HG02678 (cell line): ENCODE measurements around the gene FAM221B.

ENCODE experiments used
- ATAC-seq: cut with Tn5 transposase; IDR thresholded peaks from one replicate; pipeline ENCODE4 v1.9.1; 2021; ENCODE audit warnings: mild to moderate bottlenecking, moderate library complexity; ENCODE audit not compliant: unreplicated experiment

FAM221B gene

DNA sequence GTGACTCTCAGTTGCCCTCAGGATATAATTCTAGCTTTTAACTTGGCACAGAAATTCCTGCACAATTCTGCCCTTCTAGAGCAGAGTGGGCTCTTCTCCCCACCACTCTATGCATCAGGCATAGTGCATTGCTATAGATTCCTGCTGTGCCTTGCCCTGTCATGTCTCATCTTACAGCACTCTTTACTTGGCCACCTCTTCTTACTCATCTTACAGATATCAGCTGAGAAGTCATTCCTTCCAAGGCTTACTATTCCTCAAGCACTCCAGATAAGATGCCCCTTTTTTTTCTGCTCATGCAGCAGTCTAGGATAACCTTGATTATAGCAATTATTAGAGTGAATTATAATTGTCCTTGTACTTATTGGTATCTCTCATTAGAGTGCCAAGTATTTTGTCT is 5.6 kb downstream of the FAM221B start:
- ATAC-seq, result no peak

GRCh38 chr9:35820076-35820475 is 8.5 kb downstream of the FAM221B start:
- no peak for ATAC-seq

DNA sequence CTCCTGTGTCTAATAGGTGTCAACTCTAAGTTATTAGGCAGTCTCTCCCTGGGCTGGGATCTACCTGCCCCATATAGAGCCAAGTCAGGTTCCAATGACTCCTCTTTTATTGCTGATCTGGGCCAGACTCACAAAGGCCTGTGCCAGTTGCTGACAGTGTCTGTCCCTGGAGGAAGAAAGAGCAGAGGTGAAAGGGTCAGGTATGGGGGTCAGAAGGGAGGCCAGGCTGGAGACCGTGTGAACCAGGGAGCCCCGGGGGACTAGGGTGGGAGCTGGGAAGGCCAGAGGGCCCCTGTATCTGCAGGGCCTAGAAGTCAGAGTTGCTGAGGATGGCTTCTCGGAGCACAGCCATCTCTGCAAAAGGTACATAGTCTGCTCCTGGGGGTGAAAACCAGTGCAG is 10.2 kb downstream of the FAM221B start:
- no peak for ATAC-seq

DNA sequence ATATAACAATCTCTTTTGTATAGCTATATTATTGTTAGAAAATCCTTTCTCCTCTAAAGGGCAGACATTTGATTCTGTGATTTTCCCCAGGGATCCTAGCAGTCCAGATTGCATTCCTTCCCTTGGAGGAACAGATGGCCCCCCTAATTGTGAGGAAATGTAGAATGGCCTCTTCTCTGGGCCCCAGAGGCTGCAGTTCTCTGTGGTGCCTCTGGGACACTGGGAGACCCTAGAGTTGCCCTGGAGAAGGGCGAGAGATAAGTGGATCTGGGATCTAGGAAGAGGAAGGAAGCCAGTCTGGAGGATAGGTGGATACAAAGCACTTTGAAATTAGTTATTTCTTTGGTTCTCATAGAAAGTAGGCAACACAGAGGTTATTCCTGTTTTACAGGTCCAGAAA is 11.8 kb downstream of the FAM221B start:
- ATAC-seq, result no peak

GRCh38 chr9:35814841-35815543 is 13.5 kb downstream of the FAM221B start, which contains the start of gene HINT2:
HINT2 (minus strand) TSS chr9:35815042; CDS start chr9:35814979, 63 bp downstream.
- peak; percentile 78 for ATAC-seq

GRCh38 chr9:35814106-35814840 is 14.3 kb downstream of the FAM221B start:
- ATAC-seq, result peak; percentile 17

GRCh38 chr9:35813434-35814105 is 15.0 kb downstream of the FAM221B start:
- ATAC-seq, result no peak

DNA sequence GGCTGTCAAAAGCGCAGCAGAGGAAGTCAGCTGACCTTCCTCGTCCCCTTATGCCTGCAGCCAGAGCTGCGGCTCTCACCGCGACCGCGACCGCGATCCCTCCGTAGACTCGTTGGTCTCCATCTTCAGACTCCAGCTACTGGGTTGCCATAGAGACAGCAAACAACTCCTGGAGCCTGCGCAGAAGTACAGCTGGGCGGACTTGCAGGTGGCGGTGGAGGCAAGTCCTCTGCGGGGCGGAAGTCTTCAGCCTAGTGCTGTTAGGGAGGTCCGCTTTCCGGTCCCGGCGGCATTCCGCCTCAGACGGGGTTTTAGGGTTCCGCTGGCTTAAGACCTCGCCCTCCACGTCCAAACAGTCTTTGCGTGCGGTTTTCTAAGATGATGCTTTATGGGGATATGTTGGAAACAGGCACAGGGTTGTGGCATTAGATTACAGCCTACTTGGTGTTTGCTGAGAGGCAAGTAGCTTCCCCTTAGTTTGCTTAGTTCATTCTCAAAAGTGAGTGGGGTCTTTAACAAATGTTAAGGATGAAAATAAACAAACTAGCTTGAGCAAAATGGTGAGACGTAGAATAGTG is 16.4 kb downstream of the FAM221B start, which contains the start of gene SPAG8:
TSS of gene SPAG8 (minus strand) at position 238 of the 578 bp plus-strand sequence. CDS start at position 123, 115 bp downstream.
- ATAC-seq, result peak; percentile 62

- no peak for ATAC-seq
Observed at GRCh38 chr9:35811381-35812024, 17.0 kb downstream of the FAM221B start.

DNA sequence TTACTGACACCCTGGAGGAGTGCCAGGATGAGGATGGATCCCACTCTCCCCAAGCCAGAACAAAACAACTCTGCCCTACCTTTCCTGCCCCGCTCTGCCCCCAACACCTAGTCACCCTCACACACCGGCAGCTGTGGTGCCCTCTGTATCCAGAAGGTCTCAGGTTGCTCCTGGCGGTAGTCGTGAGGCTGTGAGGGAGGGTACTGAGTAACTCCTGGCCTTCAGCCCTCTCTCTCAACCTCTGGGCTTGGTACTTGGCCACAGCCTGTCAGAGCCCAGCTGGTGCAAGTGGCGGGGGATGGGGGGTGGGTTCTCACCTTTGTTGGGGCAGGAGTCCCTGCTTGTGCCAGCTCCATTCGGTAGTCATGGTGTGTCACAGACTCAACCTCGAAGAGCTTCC is 18.4 kb downstream of the FAM221B start:
- ATAC-seq, result no peak

DNA sequence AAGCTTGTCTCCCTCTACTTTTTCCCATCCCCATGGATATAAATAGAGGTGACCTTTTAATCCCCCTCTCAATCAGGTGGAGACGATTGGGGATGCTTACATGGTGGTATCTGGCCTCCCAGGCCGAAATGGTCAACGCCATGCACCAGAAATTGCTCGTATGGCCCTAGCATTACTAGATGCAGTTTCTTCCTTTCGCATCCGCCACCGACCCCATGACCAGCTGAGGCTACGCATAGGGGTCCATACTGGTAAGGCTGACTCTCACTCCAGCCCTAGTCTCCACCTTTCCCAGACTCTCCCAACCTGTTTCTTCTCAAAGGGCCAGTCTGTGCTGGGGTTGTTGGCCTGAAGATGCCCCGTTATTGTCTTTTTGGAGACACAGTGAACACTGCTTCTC is 20.1 kb downstream of the FAM221B start:
- ATAC-seq, result no peak

DNA sequence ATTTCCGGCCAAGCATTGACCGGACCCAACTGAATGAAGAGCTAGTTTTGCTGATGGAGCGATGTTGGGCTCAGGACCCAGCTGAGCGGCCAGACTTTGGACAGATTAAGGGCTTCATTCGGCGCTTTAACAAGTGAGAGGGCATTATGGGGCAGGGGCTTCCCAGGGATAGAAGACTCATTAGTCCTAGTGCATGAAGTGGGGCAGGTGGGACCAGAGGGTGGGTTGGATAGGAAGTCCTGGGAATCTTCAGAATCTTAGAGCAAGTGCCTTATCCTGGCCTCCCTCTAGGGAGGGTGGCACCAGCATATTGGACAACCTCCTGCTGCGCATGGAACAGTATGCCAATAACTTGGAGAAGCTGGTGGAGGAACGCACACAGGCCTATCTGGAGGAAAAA is 22.4 kb downstream of the FAM221B start:
- ATAC-seq, result no peak

DNA sequence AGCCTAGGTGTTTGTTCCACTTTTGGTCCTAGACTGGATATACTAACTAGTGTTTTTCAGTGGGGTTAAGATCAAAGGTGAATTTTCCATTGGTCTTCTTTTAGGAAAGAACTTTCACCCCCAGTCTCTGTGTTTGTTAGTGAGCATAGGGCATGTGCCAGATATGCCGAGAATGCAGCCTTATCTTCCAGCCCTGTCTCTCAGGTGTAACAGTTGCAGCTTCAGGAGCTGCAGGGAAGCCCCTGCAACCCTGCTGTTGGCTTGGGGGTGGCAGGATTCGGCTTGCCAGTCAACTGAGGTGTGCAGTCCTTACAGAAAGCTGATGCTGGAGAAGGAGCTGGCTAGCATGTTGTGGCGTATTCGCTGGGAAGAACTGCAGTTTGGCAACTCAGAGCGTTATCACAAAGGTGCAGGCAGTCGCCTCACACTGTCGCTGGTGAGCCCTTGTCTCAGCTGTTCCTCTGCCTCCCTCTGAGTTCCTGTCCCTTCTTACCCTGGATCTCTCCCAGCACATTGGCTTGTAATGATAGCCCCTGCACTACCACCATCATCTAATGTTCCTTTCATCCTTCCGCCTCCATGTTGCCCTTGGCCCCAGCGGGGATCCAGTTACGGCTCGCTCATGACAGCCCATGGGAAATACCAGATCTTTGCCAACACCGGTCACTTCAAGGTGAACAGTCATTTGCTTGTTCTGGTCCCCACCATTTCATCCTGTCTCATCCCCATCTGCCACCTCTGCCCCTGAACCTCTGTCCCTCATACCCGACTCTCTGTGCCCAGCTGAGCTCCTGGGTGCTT is 27.0 kb downstream of the FAM221B start:
- no peak for ATAC-seq

DNA sequence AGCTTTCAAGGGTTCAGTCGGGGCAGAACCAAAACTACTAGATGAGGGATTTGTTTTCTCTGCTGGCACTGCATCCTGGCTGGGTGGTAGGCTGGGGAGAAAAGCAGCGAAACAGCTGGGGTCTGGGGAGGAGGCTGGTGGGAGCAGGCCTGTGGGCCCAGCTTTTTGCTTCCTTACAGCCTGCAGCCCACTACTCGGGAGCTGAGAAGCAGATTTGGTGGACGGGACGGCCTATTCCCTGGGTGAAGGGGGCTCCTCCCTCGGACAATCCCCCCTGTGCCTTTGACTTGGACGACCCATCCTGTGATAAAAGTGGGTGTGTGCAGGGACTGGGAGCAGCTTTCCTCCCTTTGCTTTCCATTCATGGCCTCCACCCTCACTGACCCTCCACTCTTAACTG is 28.0 kb downstream of the FAM221B start:
- no peak for ATAC-seq

GRCh38 chr9:35798658-35799374 is 29.7 kb downstream of the FAM221B start:
- ATAC-seq, result no peak

DNA sequence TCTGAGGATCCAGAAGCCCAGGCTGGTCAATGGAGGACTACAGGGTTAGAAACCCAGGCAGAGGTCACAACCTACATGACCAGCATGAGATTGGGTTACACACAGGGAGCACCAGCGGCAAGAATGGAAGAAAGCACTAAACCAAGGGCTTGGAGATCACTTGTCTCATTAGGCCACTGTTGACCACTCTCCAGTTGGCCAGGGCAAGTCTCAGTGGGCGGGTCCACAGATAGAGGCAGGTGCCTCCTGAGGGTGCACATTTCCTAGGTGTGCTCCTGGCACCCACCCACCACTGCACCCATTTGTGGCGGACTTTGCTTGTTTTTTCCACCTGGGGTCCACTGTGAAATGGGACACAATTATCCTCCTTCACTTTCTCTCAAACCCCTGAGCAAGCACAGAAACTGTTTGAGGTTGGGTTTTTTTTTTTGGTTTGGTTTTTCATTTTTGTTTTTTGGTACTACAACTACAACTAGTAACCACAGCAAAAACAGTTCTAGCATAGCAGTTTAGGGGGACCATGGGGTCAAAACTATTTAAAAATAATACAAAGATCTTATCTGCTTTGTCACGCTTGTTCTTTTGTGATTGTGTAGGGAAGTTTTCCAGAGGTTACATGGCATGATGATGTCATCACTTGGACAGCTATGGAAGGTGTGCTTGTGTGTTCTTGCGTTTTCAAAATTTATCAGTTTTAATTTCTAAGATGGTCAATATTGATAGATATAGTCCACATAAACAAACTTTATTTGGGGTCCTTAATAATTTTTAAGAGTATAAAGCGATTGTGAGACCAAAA is 31.0 kb downstream of the FAM221B start:
- no peak for ATAC-seq

DNA sequence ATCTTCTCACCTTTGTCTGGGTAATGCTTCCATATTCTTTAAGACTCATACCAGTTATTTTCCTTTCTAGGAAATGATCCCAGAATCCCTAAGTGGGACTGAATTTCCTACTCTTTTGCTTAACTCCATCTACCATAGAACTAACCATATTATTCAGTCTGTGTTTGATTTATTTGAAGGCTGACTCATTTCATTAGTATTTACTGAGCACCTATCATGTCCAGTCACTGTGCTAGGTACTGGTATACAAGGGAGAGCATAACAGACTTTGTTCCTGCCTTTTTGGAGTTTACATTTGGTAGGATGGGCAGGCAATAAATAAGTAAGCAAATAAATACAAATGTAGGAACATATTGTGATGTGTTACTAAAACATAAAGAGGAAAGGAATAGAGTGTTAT is 32.8 kb downstream of the FAM221B start:
- ATAC-seq, result no peak

DNA sequence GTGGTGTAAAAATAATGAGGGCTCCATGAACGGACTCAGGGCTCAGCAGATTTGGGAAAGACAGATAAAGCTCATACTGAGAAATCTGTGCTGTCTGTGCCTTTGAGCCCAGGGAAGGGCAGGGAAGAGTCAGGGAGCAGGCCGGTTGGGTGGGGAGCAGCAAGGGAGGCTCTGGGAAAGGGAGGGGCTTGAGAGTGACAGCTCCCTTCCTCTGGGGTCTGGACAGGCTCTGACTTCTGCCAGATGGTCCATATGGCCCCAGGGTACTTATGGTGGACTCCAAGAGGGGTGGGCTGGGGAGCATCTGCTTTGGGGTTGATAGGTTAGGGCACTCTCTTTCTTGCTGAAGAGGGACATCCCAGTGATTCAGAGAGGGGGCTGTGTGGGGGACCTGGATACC is 35.1 kb downstream of the FAM221B start:
- ATAC-seq, result no peak

DNA sequence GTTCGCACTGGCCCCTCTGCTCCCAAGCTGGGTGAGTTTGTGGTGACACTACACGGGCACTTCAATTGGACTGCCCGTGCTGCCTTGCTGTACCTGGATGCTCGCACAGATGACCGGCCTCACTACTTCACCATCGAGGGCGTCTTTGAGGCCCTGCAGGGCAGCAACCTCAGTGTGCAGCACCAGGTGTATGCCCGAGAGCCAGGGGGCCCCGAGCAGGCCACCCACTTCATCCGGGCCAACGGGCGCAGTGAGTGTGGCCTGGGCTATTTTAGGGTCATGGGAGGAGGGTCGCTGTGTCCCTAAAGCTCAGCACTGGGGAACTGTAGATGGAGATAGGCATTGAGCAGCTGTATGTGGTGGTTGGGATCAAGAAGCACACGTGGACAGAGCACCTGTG is 35.7 kb downstream of the FAM221B start:
- ATAC-seq, result no peak
